Lower leg skin (tissue), 4 donors: ENCODE data around the gene PTPRT. TPM values are rescaled to one million over a fixed set of nuclear protein-coding genes. Genes with fewer than 3 reads are reported as not detected.
"Not testable (repeated sequence)": the region's sequence is repeated elsewhere in the genome, so short reads cannot be mapped to it uniquely, and the experiment has no call there.

Source experiments
- DNase-seq, 2 donors: peaks; one replicate each; pipeline ENCODE4 v3.0.0-alpha.2; 2019; ENCODE audit warnings: low spot score in 2 of 2
- H3K4me3 ChIP-seq: fragments of 200-600 bp; sonication (generic); 2 replicates; pipeline ENCODE4 v1.5.1; 2017; ENCODE audit warnings: mild to moderate bottlenecking, low read depth; ENCODE audit not compliant: poor library complexity, severe bottlenecking
- POLR2A ChIP-seq, 2 donors: fragments of 450-650 bp; IDR thresholded peaks; one replicate each; pipeline ENCODE4 v1.6.1; 2016 to 2017; ENCODE audit warnings: antibody characterized with exemption in 2 of 2, mild to moderate bottlenecking in 1 of 2, moderate library complexity in 1 of 2
- WGBS, 2 donors: methylation state at CpG; one replicate each; pipeline ENCODE4 v1.1.5; 2018; 5-methylcytosine and 5-hydroxymethylcytosine counted together
- intact Hi-C: fragments of 100-400 bp; cut with DNase I; formaldehyde crosslinking; loops from one replicate; pipeline ENCODE4 v1.15.0; 2023; ENCODE audit warnings: low total_unique reads
- total RNA-seq, 4 donors: library from RNA; depleted of rRNA; stranded (reverse); fragments of >200 nt; gene quantifications; one replicate each; pipeline ENCODE4 v1.1.0, GENCODE V29; 2016
- TF ChIP-seq, protein P1 (sequence below), 3 donors: fragments of 450-650 bp; IDR thresholded peaks; one replicate each; pipeline ENCODE4 v1.5.1; 2016; ENCODE audit warnings: antibody characterized with exemption in 3 of 3, mild to moderate bottlenecking in 3 of 3, moderate library complexity in 2 of 3

PTPRT gene
- total RNA-seq, 4 donors from 2014 or later: 0.34 to 1.4 (median 0.95) TPM

DNA sequence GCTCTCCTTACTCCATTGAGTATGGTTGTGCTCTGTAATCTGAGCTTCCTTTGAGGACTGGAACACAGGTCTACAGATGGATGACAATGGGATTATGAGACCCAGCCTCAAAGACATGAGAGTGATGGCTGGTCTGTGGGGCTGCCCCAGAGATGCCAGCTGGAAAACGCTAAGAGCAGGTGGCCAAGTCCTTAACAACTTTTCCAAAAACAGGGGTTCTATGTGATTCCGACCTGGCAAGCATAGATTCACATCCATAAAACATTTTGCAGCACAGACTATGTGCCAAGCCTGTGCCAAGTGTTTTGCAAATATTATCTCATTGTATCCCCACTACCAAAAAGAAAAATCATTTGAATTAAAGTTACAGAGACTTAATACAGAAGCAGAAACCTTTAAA is 270.4 kb downstream of the PTPRT start:
- intact Hi-C loops: no loop called here
- H3K4me3 ChIP-seq: no peak overlapping the region
- WGBS, 2 donors: 76 to 77% methylated on average over 2 of the region's 2 CpGs
- no peak for DNase-seq
- TF ChIP-seq, protein P1, sequence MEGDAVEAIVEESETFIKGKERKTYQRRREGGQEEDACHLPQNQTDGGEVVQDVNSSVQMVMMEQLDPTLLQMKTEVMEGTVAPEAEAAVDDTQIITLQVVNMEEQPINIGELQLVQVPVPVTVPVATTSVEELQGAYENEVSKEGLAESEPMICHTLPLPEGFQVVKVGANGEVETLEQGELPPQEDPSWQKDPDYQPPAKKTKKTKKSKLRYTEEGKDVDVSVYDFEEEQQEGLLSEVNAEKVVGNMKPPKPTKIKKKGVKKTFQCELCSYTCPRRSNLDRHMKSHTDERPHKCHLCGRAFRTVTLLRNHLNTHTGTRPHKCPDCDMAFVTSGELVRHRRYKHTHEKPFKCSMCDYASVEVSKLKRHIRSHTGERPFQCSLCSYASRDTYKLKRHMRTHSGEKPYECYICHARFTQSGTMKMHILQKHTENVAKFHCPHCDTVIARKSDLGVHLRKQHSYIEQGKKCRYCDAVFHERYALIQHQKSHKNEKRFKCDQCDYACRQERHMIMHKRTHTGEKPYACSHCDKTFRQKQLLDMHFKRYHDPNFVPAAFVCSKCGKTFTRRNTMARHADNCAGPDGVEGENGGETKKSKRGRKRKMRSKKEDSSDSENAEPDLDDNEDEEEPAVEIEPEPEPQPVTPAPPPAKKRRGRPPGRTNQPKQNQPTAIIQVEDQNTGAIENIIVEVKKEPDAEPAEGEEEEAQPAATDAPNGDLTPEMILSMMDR (IDR thresholded peaks at IDR 0.05): no peak
- no peak for TF ChIP-seq POLR2A (IDR thresholded peaks at IDR 0.05)

DNA sequence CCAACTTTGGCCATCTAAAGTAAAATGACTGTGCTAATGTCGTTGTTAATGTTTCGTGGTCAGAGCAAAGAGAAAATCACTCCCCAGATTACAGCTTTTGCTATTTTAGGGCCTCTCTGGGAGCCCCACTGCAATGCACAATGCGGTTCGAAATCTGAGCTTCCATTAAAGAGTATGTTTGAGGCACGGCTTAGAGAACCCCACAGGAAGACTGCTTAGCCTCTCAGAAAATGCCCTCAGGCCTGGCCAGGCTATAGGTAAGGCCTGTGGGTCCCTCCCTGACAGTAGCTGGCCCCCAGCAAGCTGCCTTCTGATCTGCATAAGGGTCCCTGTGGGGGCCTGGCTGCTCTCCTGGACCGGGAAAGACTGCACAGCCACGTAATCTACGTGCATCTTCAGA is 274.6 kb downstream of the PTPRT start:
- WGBS, 2 donors: 77 to 83% methylated on average over 8 of the region's 8 CpGs
- intact Hi-C loops: no loop called here
- no peak for DNase-seq
- no peak overlapping the region for H3K4me3 ChIP-seq
- TF ChIP-seq, protein P1 (IDR thresholded peaks at IDR 0.05): no peak
- no peak for TF ChIP-seq POLR2A (IDR thresholded peaks at IDR 0.05)

DNA sequence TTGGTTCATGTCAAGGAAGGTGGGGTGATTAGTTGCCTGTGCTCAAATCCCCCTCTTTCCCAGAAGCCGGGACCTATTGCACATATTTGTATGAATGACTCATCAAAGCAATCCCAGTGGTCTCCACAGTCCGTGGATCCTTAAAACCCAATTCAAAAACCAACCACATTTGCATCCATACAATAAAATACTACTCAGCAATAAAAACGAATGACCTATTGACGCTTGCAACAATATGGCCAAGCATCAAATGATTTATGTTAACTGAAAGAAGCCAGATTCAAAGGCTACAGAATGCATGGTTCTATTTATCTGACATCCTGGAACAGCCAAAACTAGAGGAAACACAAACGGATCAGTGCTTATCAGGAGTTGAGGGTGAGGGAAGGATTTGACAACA is 275.4 kb downstream of the PTPRT start:
- TF ChIP-seq, protein P1 (IDR thresholded peaks at IDR 0.05): no peak
- no peak for TF ChIP-seq POLR2A (IDR thresholded peaks at IDR 0.05)
- 35 to 39% methylated on average over 5 of the region's 5 CpGs for WGBS, 2 donors
- no peak overlapping the region for H3K4me3 ChIP-seq
- DNase-seq: no peak
- intact Hi-C loops: no loop called here

DNA sequence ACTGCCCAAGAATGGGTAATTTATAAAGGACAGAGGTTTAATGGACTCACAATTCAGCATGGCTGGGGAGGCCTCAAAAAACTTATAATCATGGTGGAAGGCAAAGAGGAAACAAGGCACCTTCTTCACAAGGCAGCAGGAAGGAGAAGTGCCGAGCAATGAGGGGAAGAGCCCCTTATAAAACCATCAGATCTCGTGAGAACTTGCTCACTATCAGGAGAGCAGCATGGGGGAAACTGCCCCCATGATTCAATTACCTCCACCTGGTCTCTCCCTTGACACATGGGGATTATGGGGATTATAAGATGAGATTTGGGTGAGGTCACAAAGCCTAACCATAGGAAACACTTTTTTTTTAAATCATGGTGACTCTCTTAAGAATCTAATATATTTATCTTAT is 278.9 kb downstream of the PTPRT start:
- DNase-seq, intact Hi-C loops, H3K4me3 ChIP-seq: not testable (repeated sequence)
- 57 to 77% methylated on average over 2 of the region's 2 CpGs for WGBS, 2 donors

DNA sequence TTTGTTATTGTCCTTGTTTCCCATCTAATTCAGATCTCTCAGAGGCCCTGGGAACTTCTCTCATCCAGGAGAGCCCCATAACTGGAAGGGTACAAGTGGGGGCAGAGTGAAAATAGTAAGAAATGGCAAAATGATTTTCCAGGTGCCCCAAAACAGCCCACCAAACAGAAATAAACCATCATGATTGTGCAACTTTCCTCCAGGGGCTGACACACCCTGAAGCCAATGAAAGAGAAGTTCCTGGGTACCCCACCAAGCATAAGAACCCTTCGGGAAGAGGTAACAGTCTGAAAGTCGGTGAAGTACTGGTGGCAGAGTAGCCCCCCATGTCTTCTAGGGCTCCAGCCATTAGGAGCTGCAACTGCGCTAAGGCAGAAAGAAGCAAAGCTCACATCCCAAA is 282.0 kb downstream of the PTPRT start:
- no peak for DNase-seq
- no peak overlapping the region for H3K4me3 ChIP-seq
- TF ChIP-seq POLR2A (IDR thresholded peaks at IDR 0.05): no peak
- TF ChIP-seq, protein P1 (IDR thresholded peaks at IDR 0.05): no peak
- intact Hi-C loops: no loop called here
- 96 to 100% methylated on average over 3 of the region's 3 CpGs for WGBS, 2 donors

DNA sequence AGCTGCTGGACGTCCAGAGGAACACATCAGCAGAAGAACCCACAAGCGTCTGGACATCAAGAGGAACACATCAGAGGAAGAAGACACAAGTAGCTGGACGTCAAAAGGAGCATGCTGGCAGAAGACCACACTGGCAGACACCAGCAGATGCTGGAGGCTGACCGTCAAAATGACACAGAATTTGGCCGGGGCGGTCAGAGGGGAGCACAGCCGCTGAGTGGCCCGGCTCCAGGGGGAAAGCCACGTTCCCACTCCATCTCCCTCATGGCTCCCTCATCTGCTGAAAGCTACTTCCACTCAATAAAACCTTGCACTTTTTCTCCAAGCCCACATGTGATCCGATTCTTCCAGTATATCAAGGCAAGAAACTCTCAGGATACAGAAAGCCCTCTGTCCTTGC is 283.6 kb downstream of the PTPRT start:
- whole genome bisulfite sequencing, 2 donors: 69 to 74% methylated on average over 10 of the region's 10 CpGs
- no peak overlapping the region for H3K4me3 ChIP-seq
- intact Hi-C loops: no loop called here
- no peak for DNase-seq
- no peak for TF ChIP-seq POLR2A (IDR thresholded peaks at IDR 0.05)
- TF ChIP-seq, protein P1 (IDR thresholded peaks at IDR 0.05): no peak
